Activated CD4-positive, alpha-beta T cell treated with anti-CD3 and anti-CD28 coated beads for 1 hour (primary cell): ENCODE results near the gene CCDC33.

Experiments
- DNase-seq: peaks from one replicate; pipeline ENCODE4 v3.0.0-alpha.2; 2020

Gene CCDC33

GRCh38 chr15:74384881-74385643 lies 148.9 kb downstream of the CCDC33 start:
- DNase-seq, result no peak

DNA sequence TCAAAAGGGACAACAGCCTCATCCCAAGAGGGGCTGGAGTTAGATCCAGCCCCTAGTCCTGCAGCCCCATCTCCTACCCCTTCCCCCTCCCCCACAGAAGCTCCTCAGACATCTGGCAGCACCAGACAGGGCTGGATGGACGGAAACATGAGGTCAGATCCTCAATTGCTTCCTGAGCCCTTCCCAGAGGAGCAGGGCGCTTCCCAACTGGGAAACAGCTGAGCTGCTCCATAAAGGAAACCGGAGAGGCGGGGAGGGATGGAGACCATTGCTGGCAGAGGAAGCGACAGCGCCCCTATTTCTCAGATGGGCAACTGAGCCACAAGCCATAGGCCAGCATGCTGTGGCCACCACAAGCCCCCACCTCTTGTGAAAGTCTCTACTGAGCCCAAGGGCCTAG lies 149.6 kb downstream of the CCDC33 start:
- DNase-seq, result no peak
